Testis (tissue), 3 donors: ENCODE data around the gene RUFY1. TPM values are rescaled to one million over a fixed set of nuclear protein-coding genes. Genes with fewer than 3 reads are reported as not detected.

Source experiments
- DNase-seq: peaks from one replicate; pipeline ENCODE4 v3.0.0-alpha.2; 2019
- H3K27ac ChIP-seq, 2 donors: fragments of 200-600 bp; sonication (generic); one replicate each; pipeline ENCODE4 v1.5.1; 2019
- H3K27me3 ChIP-seq: fragments of 200-600 bp; sonication (generic); one replicate; pipeline ENCODE4 v1.5.1; 2019
- H3K36me3 ChIP-seq: fragments of 200-600 bp; sonication (generic); one replicate; pipeline ENCODE4 v1.5.1; 2017; ENCODE audit warnings: low read depth; ENCODE audit errors: missing control alignments
- H3K4me1 ChIP-seq: fragments of 200-600 bp; sonication (generic); one replicate; pipeline ENCODE4 v1.5.1; 2019
- H3K4me3 ChIP-seq, 2 donors: fragments of 200-600 bp; sonication (generic); one replicate each; pipeline ENCODE4 v1.5.1; 2017 to 2019
- H3K9me3 ChIP-seq: fragments of 200-600 bp; sonication (generic); one replicate; pipeline ENCODE4 v1.5.1; 2017
- CTCF ChIP-seq, 3 experiments: fragments of 450-650 bp in 2 of 3; fragments of 200-600 bp in 1 of 3; sonication (generic) in 1 of 3; IDR thresholded peaks; one replicate each; pipeline ENCODE4 v1.5.1; 2016 to 2019; ENCODE audit warnings: antibody characterized with exemption in 3 of 3, mild to moderate bottlenecking in 2 of 3, moderate library complexity in 1 of 3
- POLR2A ChIP-seq: fragments of 450-650 bp; IDR thresholded peaks from one replicate; pipeline ENCODE4 v1.6.1; 2017; ENCODE audit warnings: antibody characterized with exemption, mild to moderate bottlenecking, moderate library complexity
- WGBS, 2 donors: methylation state at CpG; one replicate each; pipeline ENCODE4 v1.1.5; 2018; 5-methylcytosine and 5-hydroxymethylcytosine counted together
- intact Hi-C: fragments of 100-400 bp; cut with DNase I; formaldehyde crosslinking; loops from one replicate; pipeline ENCODE4 v1.15.1; 2023; ENCODE audit warnings: low total_unique reads
- polyA plus RNA-seq: library from polyadenylated mRNA; stranded (reverse); fragments of 350-450 nt; fragmentation: Illumina TruSeq; extraction: RNeasy Lipid Tissue Mini Kit (QIAGEN cat#74804); gene quantifications from one replicate; pipeline ENCODE4 v1.2.3, GENCODE V29; 2014; ENCODE audit warnings: low read depth, low replicate concordance; ENCODE audit not compliant: insufficient read depth
- total RNA-seq, 2 donors: library from RNA; depleted of rRNA; stranded (reverse); fragments of >200 nt; gene quantifications; one replicate each; pipeline ENCODE4 v1.2.3, GENCODE V29; 2016

RUFY1 gene
- total and polyA plus RNA-seq, 3 donors from 2014 or later = 28.6 to 51.2 (median 47.0) TPM

DNA sequence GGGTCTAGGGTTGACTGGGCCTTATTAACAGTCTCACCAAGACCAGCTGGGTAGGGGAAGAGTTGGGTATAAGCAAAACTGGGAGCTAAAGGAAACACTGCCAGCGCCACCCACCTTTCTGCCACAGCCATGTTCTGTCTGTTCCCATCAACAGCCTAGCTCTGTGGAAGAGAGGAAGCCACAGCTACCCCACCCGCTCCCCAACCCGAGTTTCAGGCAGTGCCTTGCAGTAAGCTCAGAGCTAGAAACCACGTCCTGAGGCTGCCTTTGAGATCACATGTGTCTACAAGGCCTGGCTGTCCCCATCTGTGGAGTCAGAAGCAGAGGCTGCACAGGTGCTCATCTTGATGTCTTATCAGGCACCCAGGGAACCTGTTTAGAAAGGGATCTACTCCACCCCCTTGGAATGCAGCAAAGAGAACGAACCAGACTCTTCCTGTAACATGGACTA lies 57.8 kb downstream of the RUFY1 start:
- H3K27ac ChIP-seq = no peak overlapping the region
- TF ChIP-seq POLR2A = no peak
- TF ChIP-seq CTCF (IDR thresholded peaks at IDR 0.05) = no peak
- WGBS, 2 donors = 63 to 74% methylated on average over 5 of the region's 5 CpGs
- no peaks in the 10 kb centered on the region for H3K36me3 ChIP-seq
- no peak overlapping the region for H3K4me3 ChIP-seq
- no peaks in the 10 kb centered on the region for H3K27me3 ChIP-seq
- peak; percentile 16 for DNase-seq
- H3K9me3 ChIP-seq = no peaks in the 10 kb centered on the region
- intact Hi-C loops = no loop called here
- H3K4me1 ChIP-seq = peaks cover 3% of the 10 kb centered on the region

- DNase-seq = no peak
- no peaks in the 10 kb centered on the region for H3K36me3 ChIP-seq
- peaks cover 3% of the 10 kb centered on the region for H3K4me1 ChIP-seq
- H3K27ac ChIP-seq = no peak overlapping the region
- TF ChIP-seq POLR2A (no peak), CTCF (IDR thresholded peaks at IDR 0.05) (no peak)
- no peak overlapping the region for H3K4me3 ChIP-seq
- intact Hi-C loops = no loop called here
- H3K9me3 ChIP-seq = no peaks in the 10 kb centered on the region
- no peaks in the 10 kb centered on the region for H3K27me3 ChIP-seq
- WGBS, 2 donors = 78 to 83% methylated on average over 4 to 8 of the region's 8 CpGs
Measured at GRCh38 chr5:179609834-179610108, 59.4 kb downstream of the RUFY1 start.

DNA sequence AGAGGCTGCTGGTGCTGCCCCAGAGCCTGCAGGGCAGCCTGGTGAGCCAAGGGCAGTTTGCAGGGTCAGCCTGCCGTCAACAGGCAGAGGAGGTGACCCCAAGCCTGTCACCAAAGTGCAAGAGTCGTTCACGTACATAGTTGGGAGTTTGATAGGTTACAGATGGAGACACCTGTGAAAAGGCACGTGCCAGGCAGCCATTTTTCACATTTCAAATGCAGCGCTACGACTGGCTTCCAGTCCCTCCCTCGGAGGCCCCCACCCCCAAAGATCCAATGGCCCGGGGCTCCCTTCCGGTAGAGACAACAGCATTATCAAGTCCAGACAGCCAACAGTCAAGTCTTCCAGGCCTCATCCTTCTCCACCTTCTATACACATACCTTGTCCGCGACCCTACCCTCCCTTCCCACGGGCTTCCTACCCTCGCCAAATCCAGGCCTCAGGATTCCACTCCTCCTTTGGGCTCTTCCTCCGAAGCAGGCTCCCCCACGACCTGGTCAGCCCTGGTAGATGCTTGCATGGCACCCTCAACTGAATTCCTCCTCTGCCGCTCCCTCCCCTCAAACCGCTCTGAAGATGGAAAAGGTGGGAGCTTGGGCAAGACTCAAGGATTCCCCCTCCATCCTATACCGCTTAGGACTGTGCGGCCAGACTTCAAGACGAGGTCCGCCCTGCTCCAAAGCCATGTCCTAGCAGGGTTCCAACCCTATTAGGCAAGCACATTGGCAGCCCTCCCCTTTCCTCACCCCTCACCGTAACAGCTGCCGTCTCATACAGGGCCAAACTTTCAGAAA lies 60.0 kb downstream of the RUFY1 start:
- no peaks in the 10 kb centered on the region for H3K36me3 ChIP-seq
- DNase-seq = no peak
- H3K9me3 ChIP-seq = no peaks in the 10 kb centered on the region
- H3K4me1 ChIP-seq = peaks cover 3% of the 10 kb centered on the region
- intact Hi-C loops = no loop called here
- no peaks in the 10 kb centered on the region for H3K27me3 ChIP-seq
- WGBS, 2 donors = 75 to 78% methylated on average over 22 to 23 of the region's 23 CpGs
- TF ChIP-seq CTCF (IDR thresholded peaks at IDR 0.05) = no peak
- no peak for TF ChIP-seq POLR2A
- H3K27ac ChIP-seq = no peak overlapping the region
- no peak overlapping the region for H3K4me3 ChIP-seq

- no peaks in the 10 kb centered on the region for H3K9me3 ChIP-seq
- intact Hi-C loops = no loop called here
- H3K27ac ChIP-seq = no peak overlapping the region
- DNase-seq = no peak
- H3K36me3 ChIP-seq = no peaks in the 10 kb centered on the region
- TF ChIP-seq POLR2A = no peak
- TF ChIP-seq CTCF (IDR thresholded peaks at IDR 0.05) = no peak
- H3K4me1 ChIP-seq = peaks cover 3% of the 10 kb centered on the region
- H3K4me3 ChIP-seq = no peak overlapping the region
- no peaks in the 10 kb centered on the region for H3K27me3 ChIP-seq
Measured at GRCh38 chr5:179610903-179611265, 60.5 kb downstream of the RUFY1 start.
